HepG2 (cell line): ENCODE data around the gene HSD17B11. TPM values are rescaled to one million over a fixed set of nuclear protein-coding genes. Genes with fewer than 3 reads are reported as not detected.

Experiments
- GLI4 ChIP-seq: sonication (generic); formaldehyde crosslinking; IDR thresholded peaks from 2 replicates; pipeline ENCODE4 v1.5.1; 2020; ENCODE audit warnings: missing genetic modification reagents, mild to moderate bottlenecking, moderate library complexity, borderline replicate concordance
- SOX6 ChIP-seq, 2 experiments: fragments of 450-650 bp in 1 of 2; sonication (generic) in 1 of 2; formaldehyde crosslinking in 1 of 2; IDR thresholded peaks; 2 replicates each; pipeline versions ENCODE4 v1.4.0 to v1.6.1; 2017 to 2020; ENCODE audit warnings: antibody characterized with exemption in 1 of 2, mild to moderate bottlenecking in 1 of 2, missing genetic modification reagents in 1 of 2
- ZSCAN12 ChIP-seq: sonication (generic); formaldehyde crosslinking; IDR thresholded peaks from 2 replicates; pipeline ENCODE4 v1.9.0; 2021; ENCODE audit warnings: mild to moderate bottlenecking, missing genetic modification reagents
- polyA plus RNA-seq, 8 experiments: library from polyadenylated mRNA; depleted of rRNA in 3 of 8; stranded (reverse) in 7 of 8; unstranded in 1 of 8; fragments of >200 nt; fragmentation: Illumina TruSeq in 4 of 8; extraction: Trizol in 4 of 8; gene quantifications; 2 replicates each; pipeline versions ENCODE4 v1.2.1 to v1.2.3, GENCODE V29; 2011 to 2016; ENCODE audit warnings: low read depth in 4 of 8, missing spikeins in 1 of 8, mixed read lengths in 1 of 8; ENCODE audit not compliant: insufficient read depth in 1 of 8
- total RNA-seq, 5 experiments: library from RNA; depleted of rRNA; stranded (reverse); fragments of >200 nt; fragmentation: Illumina TruSeq; extraction: Trizol; gene quantifications; 2 replicates each; pipeline ENCODE4 v1.2.3, GENCODE V29; 2016; ENCODE audit warnings: low read depth in 1 of 5
- TF ChIP-seq, protein P1 (sequence below): sonication (generic); formaldehyde crosslinking; IDR thresholded peaks from 2 replicates; pipeline ENCODE4; 2020; ENCODE audit warnings: missing genetic modification reagents, mild to moderate bottlenecking, borderline replicate concordance
- TF ChIP-seq, protein P2 (sequence below): sonication (generic); formaldehyde crosslinking; IDR thresholded peaks from 2 replicates; pipeline ENCODE4 v1.5.0; 2020; ENCODE audit warnings: mild to moderate bottlenecking, missing genetic modification reagents, borderline replicate concordance
- TF ChIP-seq, protein P3 (sequence below): sonication (generic); formaldehyde crosslinking; IDR thresholded peaks from 2 replicates; pipeline ENCODE4 v1.4.0; 2020; ENCODE audit warnings: missing genetic modification reagents
- TF ChIP-seq, protein P4 (sequence below): sonication (generic); formaldehyde crosslinking; IDR thresholded peaks from 2 replicates; pipeline ENCODE4 v1.5.0; 2020; ENCODE audit warnings: mild to moderate bottlenecking, missing genetic modification reagents, borderline replicate concordance

The HSD17B11 gene
- total and polyA plus RNA-seq, 2 of the 13 experiments (the other 11 are each of a cell fraction or from before 2014, with no cell fraction given), result 121 to 158 TPM

DNA sequence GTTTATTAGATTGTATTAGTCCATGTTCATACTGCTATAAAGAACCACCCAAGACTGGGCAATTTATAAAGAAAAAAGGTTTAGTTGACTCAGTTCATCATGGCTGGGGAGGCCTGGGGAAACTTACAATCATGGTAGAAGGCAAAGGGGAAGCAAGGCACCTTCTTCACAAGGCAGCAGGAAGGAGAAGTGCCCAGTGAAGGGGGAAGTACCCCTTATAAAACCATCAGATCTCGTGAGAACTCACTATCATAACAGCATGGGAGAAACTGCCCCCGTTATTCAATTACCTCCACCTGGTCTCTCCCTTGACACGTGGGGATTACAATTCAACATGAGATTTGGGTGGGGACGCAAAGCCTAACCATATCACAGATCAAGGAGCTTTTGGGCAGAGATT, 60.2 kb downstream of the HSD17B11 start (continued):
- TF ChIP-seq, protein P1, sequence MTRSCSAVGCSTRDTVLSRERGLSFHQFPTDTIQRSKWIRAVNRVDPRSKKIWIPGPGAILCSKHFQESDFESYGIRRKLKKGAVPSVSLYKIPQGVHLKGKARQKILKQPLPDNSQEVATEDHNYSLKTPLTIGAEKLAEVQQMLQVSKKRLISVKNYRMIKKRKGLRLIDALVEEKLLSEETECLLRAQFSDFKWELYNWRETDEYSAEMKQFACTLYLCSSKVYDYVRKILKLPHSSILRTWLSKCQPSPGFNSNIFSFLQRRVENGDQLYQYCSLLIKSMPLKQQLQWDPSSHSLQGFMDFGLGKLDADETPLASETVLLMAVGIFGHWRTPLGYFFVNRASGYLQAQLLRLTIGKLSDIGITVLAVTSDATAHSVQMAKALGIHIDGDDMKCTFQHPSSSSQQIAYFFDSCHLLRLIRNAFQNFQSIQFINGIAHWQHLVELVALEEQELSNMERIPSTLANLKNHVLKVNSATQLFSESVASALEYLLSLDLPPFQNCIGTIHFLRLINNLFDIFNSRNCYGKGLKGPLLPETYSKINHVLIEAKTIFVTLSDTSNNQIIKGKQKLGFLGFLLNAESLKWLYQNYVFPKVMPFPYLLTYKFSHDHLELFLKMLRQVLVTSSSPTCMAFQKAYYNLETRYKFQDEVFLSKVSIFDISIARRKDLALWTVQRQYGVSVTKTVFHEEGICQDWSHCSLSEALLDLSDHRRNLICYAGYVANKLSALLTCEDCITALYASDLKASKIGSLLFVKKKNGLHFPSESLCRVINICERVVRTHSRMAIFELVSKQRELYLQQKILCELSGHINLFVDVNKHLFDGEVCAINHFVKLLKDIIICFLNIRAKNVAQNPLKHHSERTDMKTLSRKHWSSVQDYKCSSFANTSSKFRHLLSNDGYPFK (CRISPR knock-in tag), result no peak
- TF ChIP-seq GLI4 (CRISPR knock-in tag), result no peak
- TF ChIP-seq, protein P2, sequence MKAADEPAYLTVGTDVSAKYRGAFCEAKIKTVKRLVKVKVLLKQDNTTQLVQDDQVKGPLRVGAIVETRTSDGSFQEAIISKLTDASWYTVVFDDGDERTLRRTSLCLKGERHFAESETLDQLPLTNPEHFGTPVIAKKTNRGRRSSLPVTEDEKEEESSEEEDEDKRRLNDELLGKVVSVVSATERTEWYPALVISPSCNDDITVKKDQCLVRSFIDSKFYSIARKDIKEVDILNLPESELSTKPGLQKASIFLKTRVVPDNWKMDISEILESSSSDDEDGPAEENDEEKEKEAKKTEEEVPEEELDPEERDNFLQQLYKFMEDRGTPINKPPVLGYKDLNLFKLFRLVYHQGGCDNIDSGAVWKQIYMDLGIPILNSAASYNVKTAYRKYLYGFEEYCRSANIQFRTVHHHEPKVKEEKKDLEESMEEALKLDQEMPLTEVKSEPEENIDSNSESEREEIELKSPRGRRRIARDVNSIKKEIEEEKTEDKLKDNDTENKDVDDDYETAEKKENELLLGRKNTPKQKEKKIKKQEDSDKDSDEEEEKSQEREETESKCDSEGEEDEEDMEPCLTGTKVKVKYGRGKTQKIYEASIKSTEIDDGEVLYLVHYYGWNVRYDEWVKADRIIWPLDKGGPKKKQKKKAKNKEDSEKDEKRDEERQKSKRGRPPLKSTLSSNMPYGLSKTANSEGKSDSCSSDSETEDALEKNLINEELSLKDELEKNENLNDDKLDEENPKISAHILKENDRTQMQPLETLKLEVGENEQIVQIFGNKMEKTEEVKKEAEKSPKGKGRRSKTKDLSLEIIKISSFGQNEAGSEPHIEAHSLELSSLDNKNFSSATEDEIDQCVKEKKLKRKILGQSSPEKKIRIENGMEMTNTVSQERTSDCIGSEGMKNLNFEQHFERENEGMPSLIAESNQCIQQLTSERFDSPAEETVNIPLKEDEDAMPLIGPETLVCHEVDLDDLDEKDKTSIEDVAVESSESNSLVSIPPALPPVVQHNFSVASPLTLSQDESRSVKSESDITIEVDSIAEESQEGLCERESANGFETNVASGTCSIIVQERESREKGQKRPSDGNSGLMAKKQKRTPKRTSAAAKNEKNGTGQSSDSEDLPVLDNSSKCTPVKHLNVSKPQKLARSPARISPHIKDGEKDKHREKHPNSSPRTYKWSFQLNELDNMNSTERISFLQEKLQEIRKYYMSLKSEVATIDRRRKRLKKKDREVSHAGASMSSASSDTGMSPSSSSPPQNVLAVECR (CRISPR knock-in tag), result no peak
- TF ChIP-seq, protein P3, sequence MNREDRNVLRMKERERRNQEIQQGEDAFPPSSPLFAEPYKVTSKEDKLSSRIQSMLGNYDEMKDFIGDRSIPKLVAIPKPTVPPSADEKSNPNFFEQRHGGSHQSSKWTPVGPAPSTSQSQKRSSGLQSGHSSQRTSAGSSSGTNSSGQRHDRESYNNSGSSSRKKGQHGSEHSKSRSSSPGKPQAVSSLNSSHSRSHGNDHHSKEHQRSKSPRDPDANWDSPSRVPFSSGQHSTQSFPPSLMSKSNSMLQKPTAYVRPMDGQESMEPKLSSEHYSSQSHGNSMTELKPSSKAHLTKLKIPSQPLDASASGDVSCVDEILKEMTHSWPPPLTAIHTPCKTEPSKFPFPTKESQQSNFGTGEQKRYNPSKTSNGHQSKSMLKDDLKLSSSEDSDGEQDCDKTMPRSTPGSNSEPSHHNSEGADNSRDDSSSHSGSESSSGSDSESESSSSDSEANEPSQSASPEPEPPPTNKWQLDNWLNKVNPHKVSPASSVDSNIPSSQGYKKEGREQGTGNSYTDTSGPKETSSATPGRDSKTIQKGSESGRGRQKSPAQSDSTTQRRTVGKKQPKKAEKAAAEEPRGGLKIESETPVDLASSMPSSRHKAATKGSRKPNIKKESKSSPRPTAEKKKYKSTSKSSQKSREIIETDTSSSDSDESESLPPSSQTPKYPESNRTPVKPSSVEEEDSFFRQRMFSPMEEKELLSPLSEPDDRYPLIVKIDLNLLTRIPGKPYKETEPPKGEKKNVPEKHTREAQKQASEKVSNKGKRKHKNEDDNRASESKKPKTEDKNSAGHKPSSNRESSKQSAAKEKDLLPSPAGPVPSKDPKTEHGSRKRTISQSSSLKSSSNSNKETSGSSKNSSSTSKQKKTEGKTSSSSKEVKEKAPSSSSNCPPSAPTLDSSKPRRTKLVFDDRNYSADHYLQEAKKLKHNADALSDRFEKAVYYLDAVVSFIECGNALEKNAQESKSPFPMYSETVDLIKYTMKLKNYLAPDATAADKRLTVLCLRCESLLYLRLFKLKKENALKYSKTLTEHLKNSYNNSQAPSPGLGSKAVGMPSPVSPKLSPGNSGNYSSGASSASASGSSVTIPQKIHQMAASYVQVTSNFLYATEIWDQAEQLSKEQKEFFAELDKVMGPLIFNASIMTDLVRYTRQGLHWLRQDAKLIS (CRISPR knock-in tag), result no peak
- TF ChIP-seq ZSCAN12 (CRISPR knock-in tag), result no peak
- TF ChIP-seq, protein P4, sequence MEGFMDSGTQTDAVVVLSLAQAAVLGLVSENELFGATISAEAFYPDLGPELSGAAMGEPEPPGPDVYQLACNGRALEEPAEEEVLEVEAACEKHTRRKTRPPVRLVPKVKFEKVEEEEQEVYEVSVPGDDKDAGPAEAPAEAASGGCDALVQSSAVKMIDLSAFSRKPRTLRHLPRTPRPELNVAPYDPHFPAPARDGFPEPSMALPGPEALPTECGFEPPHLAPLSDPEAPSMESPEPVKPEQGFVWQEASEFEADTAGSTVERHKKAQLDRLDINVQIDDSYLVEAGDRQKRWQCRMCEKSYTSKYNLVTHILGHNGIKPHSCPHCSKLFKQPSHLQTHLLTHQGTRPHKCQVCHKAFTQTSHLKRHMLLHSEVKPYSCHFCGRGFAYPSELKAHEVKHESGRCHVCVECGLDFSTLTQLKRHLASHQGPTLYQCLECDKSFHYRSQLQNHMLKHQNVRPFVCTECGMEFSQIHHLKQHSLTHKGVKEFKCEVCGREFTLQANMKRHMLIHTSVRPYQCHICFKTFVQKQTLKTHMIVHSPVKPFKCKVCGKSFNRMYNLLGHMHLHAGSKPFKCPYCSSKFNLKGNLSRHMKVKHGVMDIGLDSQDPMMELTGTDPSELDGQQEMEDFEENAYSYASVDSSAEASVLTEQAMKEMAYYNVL (CRISPR knock-in tag), result no peak
- TF ChIP-seq SOX6 (IDR thresholded peaks at IDR 0.05), result no peak
- no peak for TF ChIP-seq SOX6 (CRISPR knock-in tag; IDR thresholded peaks at IDR 0.05)
- TF ChIP-seq, all 625 proteins: peak for 0
